ENCODE measurements around the gene ABCC6.

Gene ABCC6

DNA sequence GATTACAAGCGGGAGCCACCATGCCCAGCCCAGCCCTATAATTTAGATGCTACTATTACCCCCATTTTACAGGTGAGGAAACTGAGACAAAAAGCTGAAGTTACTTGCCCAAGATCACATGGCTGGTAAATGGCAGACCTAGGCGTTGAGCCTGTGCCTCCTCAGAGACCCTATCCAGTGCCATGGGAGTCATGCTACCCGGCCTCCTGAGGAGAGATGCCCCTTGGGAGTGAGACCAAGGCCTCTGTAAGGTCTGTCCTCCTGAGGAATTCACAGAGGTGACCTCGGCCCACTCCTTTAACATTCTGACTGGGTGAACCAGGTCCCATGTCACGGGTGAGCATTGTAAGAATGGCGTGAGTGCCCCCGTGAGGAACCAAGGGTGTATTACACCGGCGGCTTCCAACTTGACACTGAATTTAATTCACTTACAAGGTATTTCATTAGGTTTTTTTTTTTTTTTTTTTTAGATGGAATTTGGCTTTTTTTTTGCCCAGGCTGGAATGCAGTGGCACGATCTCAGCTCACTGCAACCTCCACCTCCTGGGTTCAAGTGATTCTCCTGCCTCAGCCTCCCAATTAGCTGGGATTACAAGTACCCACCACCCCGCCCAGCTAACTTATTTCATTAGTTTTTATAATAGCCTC is 95.7 kb downstream of the ABCC6 start:
- no peak overlapping the region for H3K4me3 ChIP-seq (ENCODE audit: low read depth, low read length)
- TF ChIP-seq, protein P1, sequence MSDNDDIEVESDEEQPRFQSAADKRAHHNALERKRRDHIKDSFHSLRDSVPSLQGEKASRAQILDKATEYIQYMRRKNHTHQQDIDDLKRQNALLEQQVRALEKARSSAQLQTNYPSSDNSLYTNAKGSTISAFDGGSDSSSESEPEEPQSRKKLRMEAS (IDR thresholded peaks at IDR 0.05; ENCODE audit: low read depth, low read length), result peak; percentile 26; the same call in 1 of the 2 replicates
- TF ChIP-seq POLR2A (IDR thresholded peaks at IDR 0.05; ENCODE audit: extremely low read depth, insufficient read length) (no peak), MYC (IDR thresholded peaks at IDR 0.05; ENCODE audit: low read depth, low read length) (0 out of 2 replicates have a peak, but pooled peaks have one; percentile 22)
- TF ChIP-seq, protein P2, sequence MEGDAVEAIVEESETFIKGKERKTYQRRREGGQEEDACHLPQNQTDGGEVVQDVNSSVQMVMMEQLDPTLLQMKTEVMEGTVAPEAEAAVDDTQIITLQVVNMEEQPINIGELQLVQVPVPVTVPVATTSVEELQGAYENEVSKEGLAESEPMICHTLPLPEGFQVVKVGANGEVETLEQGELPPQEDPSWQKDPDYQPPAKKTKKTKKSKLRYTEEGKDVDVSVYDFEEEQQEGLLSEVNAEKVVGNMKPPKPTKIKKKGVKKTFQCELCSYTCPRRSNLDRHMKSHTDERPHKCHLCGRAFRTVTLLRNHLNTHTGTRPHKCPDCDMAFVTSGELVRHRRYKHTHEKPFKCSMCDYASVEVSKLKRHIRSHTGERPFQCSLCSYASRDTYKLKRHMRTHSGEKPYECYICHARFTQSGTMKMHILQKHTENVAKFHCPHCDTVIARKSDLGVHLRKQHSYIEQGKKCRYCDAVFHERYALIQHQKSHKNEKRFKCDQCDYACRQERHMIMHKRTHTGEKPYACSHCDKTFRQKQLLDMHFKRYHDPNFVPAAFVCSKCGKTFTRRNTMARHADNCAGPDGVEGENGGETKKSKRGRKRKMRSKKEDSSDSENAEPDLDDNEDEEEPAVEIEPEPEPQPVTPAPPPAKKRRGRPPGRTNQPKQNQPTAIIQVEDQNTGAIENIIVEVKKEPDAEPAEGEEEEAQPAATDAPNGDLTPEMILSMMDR (IDR thresholded peaks at IDR 0.05; ENCODE audit: low read depth, low read length), result peak; percentile 77
- peak; percentile 83 for DNase-seq (ENCODE audit: low read depth)

DNA sequence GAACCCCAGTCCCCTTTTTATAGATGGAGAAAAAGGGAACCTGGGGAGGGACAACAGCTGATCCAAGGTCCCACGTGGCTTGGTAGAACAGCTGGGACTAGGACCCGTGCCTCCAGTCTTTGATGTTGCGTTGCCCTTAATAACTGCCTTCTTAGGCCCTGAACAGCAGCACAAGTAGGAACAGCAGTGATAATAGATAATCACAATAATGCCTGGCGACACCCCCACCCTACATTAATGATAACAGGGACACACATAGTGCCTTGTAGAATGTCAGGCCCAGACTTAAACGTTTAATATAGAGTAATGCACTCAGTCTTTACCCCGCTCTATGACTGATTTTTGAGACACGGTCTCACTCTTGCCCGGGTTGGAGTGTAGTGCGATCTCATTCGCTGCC is 96.4 kb downstream of the ABCC6 start:
- peak; percentile 15 for DNase-seq (ENCODE audit: low read depth)
- TF ChIP-seq, protein P2 (IDR thresholded peaks at IDR 0.05; ENCODE audit: low read depth, low read length), result no peak
- TF ChIP-seq MYC (IDR thresholded peaks at IDR 0.05; ENCODE audit: low read depth, low read length) (no peak), POLR2A (IDR thresholded peaks at IDR 0.05; ENCODE audit: extremely low read depth, insufficient read length) (no peak)
- TF ChIP-seq, protein P1 (IDR thresholded peaks at IDR 0.05; ENCODE audit: low read depth, low read length), result no peak
- no peak overlapping the region for H3K4me3 ChIP-seq (ENCODE audit: low read depth, low read length)

DNA sequence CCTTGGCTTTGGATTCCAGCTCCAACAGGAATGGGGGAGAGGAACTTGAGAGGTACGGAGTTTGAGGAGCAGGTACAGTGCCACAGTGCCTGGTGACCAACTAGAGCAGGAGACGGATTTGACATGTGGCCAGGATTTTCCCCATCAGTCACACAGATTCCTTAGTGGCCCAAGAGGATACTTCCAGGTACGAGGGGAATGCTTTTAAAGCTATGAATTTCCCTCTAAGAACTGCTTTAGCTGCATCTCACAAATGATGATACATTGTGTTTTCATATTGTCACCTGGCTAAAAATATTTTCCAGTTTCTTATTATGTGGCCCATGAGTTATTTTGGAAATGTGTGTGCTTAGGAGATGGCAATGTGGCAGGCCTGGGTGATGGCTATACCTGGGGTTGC is 98.3 kb downstream of the ABCC6 start:
- DNase-seq (ENCODE audit: low read depth), result no peak
- H3K4me3 ChIP-seq (ENCODE audit: low read depth, low read length), result no peak overlapping the region
- TF ChIP-seq POLR2A (IDR thresholded peaks at IDR 0.05; ENCODE audit: extremely low read depth, insufficient read length) (no peak), MYC (IDR thresholded peaks at IDR 0.05; ENCODE audit: low read depth, low read length) (no peak)

DNA sequence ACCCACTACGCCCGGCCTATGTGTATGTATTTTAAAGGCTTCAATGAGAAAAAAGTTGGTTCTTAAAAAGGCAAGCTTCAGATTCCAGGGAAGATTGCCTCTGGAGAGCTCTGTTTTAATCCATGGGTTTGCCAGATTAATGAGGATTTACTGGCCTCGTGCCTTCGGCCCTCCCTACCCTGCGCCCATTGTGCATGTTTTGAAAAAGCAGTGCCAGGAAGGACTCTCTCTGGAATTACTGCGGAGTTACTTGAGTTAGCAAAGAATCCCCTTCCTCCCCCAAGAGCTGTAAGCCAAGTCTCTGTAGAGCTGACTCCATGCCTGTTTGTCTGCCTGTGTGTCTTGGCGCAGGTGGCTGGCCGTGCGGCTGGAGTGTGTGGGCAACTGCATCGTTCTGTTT is 98.9 kb downstream of the ABCC6 start:
- H3K4me3 ChIP-seq (ENCODE audit: low read depth, low read length), result no peak overlapping the region
- TF ChIP-seq, protein P2 (IDR thresholded peaks at IDR 0.05; ENCODE audit: low read depth, low read length), result no peak
- TF ChIP-seq MYC (IDR thresholded peaks at IDR 0.05; ENCODE audit: low read depth, low read length) (no peak), POLR2A (IDR thresholded peaks at IDR 0.05; ENCODE audit: extremely low read depth, insufficient read length) (no peak)
- TF ChIP-seq, protein P1 (IDR thresholded peaks at IDR 0.05; ENCODE audit: low read depth, low read length), result no peak
- DNase-seq (ENCODE audit: low read depth), result no peak

DNA sequence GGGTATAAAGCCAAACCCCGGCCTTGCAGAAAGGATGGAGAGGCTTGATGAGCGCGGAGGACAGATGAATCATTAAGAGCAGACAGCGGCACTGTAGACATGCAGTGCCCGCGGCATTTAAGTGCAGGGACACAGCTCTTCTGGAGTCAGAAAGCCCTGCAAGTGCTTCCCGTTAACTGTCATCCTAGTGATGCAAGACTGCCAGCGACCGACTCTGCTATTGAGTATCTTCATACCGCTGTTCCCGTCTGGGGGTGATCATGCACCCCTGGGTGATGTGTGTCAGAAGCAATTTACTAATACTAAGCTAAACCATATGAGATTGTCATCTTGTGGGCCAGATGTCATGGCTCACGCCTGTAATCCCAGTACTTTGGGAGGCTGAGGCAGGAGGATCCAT is 101.0 kb downstream of the ABCC6 start:
- H3K4me3 ChIP-seq (ENCODE audit: low read depth, low read length), result no peak overlapping the region
- no peak for DNase-seq (ENCODE audit: low read depth)
- TF ChIP-seq, protein P2 (IDR thresholded peaks at IDR 0.05; ENCODE audit: low read depth, low read length), result no peak
- no peak for TF ChIP-seq MYC (IDR thresholded peaks at IDR 0.05; ENCODE audit: low read depth, low read length)
- TF ChIP-seq, protein P1 (IDR thresholded peaks at IDR 0.05; ENCODE audit: low read depth, low read length), result no peak
- no peak for TF ChIP-seq POLR2A (IDR thresholded peaks at IDR 0.05; ENCODE audit: extremely low read depth, insufficient read length)

DNA sequence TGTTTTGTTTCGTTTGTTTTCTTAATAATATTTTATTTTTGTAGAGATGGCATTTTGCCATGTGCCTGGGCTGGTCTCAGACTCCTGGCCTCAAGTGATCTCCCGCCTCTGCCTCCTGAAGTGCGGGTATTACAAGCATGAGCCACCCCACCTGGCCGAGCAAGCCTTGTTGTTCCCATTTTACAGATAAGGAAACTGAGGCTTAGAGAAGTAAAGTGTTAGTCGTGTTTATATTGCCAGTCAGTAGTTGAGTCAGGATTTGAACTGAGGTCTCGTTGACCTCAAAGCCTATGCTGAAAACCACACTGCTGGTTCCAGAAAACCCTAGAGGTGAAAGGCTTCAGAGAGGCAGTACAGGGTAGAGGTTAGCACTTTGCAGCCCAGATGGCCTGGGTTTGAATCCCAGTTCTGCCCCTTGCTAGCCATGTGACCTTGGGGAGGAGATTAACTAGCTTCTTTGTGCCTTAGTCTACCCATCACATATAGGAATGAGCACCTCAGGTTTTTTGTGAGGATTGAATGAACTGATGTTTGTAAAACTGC is 102.0 kb downstream of the ABCC6 start:
- TF ChIP-seq, protein P2 (IDR thresholded peaks at IDR 0.05; ENCODE audit: low read depth, low read length), result no peak
- TF ChIP-seq POLR2A (IDR thresholded peaks at IDR 0.05; ENCODE audit: extremely low read depth, insufficient read length) (no peak), MYC (IDR thresholded peaks at IDR 0.05; ENCODE audit: low read depth, low read length) (no peak)
- TF ChIP-seq, protein P1 (IDR thresholded peaks at IDR 0.05; ENCODE audit: low read depth, low read length), result no peak
- no peak for DNase-seq (ENCODE audit: low read depth)
- H3K4me3 ChIP-seq (ENCODE audit: low read depth, low read length), result no peak overlapping the region

All from NB4 (cell line).